ENCODE data around the gene MICU1. TPM values are rescaled to one million over a fixed set of nuclear protein-coding genes. Genes with fewer than 3 reads are reported as not detected.
"Not testable (repeated sequence)": the region's sequence is repeated elsewhere in the genome, so short reads cannot be mapped to it uniquely, and the experiment has no call there.

Gene MICU1
- total and polyA plus RNA-seq, 12 donors: 34.2 to 54.1 (median 44.3) TPM

DNA sequence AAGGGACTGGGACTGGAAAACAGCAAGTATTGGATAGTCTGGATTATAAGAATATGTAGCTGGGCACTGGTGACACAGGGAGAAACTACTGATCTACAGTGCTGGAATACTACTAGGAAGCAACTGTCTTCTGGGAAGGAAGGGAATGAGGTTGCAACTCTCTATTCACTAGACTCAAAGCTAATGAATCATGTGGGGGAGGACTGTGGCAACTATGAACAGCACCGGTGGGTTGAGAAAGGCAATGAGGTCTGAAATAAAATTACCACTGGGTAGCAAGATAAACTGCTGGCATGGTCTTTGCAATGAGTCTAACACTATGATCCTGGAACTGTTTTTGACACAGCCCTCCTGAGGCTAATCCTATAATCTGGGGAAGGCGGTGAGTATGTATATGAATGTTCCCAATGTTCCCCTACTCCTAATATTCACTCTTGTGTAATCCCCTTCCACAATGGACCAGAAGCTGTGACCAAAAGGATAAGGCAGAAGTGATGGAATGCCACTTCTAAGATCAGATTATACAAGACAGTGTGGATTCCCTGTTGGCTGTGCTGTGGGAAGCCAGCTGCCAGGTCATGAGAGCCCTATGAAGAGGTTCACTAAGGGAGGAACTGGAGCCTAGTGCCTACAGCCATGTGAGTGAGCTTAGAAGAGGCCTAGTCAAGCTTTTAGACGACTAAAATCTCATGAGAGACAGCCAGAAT lies 169.8 kb downstream of the MICU1 start:
- 44 to 54% methylated on average over 3 of the region's 3 CpGs for WGBS, 2 donors
- DNase-seq: no peak

GRCh38 chr10:72449941-72450441 lies 175.9 kb downstream of the MICU1 start:
- ATAC-seq (no peak), DNase-seq (no peak)
- TF ChIP-seq, protein P1, sequence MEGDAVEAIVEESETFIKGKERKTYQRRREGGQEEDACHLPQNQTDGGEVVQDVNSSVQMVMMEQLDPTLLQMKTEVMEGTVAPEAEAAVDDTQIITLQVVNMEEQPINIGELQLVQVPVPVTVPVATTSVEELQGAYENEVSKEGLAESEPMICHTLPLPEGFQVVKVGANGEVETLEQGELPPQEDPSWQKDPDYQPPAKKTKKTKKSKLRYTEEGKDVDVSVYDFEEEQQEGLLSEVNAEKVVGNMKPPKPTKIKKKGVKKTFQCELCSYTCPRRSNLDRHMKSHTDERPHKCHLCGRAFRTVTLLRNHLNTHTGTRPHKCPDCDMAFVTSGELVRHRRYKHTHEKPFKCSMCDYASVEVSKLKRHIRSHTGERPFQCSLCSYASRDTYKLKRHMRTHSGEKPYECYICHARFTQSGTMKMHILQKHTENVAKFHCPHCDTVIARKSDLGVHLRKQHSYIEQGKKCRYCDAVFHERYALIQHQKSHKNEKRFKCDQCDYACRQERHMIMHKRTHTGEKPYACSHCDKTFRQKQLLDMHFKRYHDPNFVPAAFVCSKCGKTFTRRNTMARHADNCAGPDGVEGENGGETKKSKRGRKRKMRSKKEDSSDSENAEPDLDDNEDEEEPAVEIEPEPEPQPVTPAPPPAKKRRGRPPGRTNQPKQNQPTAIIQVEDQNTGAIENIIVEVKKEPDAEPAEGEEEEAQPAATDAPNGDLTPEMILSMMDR (IDR thresholded peaks at IDR 0.05): no peak
- Histone ChIP-seq H3K27ac (no peak overlapping the region), H3K4me3 (no peak overlapping the region), H3K36me3 (peaks cover 0 to 17% (median 0%) of the 10 kb centered on the region in 9 donors), H3K9me3 (no peaks in the 10 kb centered on the region), H3K4me1 (no peaks in the 10 kb centered on the region), H3K27me3 (no peaks in the 10 kb centered on the region)
- intact Hi-C loops (cut with DNase I): no loop called here
- WGBS, 2 donors: 88 to 95% methylated on average over 6 of the region's 6 CpGs

More for the DNA sequence above, 169.8 kb downstream of the MICU1 start:
- peaks cover 0 to 13% (median 3%) of the 10 kb centered on the region in 9 donors for H3K4me1 ChIP-seq
- TF ChIP-seq, protein P1 (IDR thresholded peaks at IDR 0.05): no peak
- intact Hi-C loops (cut with DNase I): no loop called here
- H3K36me3 ChIP-seq: peaks cover 0 to 20% (median 0%) of the 10 kb centered on the region in 9 donors
- peak in 1 of 8 donors; percentile 33 for ATAC-seq
- no peak overlapping the region for H3K27ac ChIP-seq
- no peaks in the 10 kb centered on the region for H3K9me3 ChIP-seq
- no peaks in the 10 kb centered on the region for H3K27me3 ChIP-seq
- H3K4me3 ChIP-seq: no peak overlapping the region

DNA sequence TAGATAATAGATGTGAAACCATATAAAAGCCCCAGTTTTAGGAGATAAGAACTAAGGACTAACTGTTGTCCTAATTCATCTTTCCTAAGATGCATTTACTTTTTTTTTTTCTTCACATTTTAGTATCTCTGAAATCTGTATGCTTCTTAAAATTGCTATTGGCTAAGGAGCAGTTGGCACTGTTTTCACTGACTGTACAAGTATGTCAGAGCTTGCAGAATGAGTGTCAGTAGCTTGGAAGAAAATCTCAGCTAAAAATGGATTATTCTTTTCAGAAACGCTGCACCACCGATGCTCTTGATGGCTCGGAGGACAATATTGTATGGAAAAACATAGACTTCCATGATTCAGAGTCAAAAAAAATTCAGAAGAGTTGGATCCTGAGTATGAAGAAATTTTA lies 180.0 kb downstream of the MICU1 start:
- H3K4me1 ChIP-seq: no peaks in the 10 kb centered on the region
- intact Hi-C loops (cut with DNase I): no loop called here
- DNase-seq (no peak), ATAC-seq (no peak)
- no peak overlapping the region for H3K27ac ChIP-seq
- peaks cover 0 to 10% (median 0%) of the 10 kb centered on the region in 9 donors for H3K36me3 ChIP-seq
- no peak overlapping the region for H3K4me3 ChIP-seq
- no peaks in the 10 kb centered on the region for H3K27me3 ChIP-seq
- peaks cover 0 to 5% (median 0%) of the 10 kb centered on the region in 11 donors for H3K9me3 ChIP-seq
- 77 to 82% methylated on average over 3 of the region's 3 CpGs for WGBS, 2 donors
- TF ChIP-seq, protein P1 (IDR thresholded peaks at IDR 0.05): no peak

GRCh38 chr10:72442969-72443368 lies 182.9 kb downstream of the MICU1 start:
- H3K9me3 ChIP-seq: peaks cover 0 to 23% (median 0%) of the 10 kb centered on the region in 11 donors
- H3K27me3 ChIP-seq; H3K4me1 ChIP-seq; H3K27ac ChIP-seq; H3K36me3 ChIP-seq; intact Hi-C loops (cut with DNase I); H3K4me3 ChIP-seq; ATAC-seq; DNase-seq: not testable (repeated sequence)
- 92 to 100% methylated on average over 2 of the region's 3 CpGs for WGBS, 2 donors

GRCh38 chr10:72435570-72435969 lies 190.3 kb downstream of the MICU1 start:
- Histone ChIP-seq H3K4me1 (no peaks in the 10 kb centered on the region), H3K4me3 (no peak overlapping the region), H3K27ac (no peak overlapping the region), H3K36me3 (no peaks in the 10 kb centered on the region), H3K27me3 (no peaks in the 10 kb centered on the region), H3K9me3 (peaks cover 0 to 15% (median 0%) of the 10 kb centered on the region in 11 donors)
- TF ChIP-seq, protein P1 (IDR thresholded peaks at IDR 0.05): no peak
- WGBS, 2 donors: 93 to 95% methylated on average over 12 of the region's 12 CpGs
- intact Hi-C loops (cut with DNase I): no loop called here
- no peak for DNase-seq
- no peak for ATAC-seq

DNA sequence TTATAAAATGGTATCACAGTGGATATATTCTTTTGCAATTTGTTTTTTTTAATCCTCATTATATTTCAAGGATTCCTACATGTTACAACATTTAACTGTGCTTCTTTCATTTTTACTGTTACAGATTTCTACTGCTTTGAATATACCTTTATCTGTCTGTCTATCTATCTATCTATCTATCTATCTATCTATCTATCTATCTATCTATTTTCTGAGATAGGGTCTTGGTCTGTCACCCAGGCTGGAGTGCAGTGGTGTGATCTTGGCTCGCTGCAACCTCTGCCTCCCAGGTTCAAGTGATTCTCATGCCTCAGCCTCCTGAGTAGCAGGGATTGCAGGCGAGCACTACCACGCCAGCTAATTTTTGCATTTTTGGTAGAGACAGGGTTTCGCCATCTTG lies 194.9 kb downstream of the MICU1 start:
- peaks cover 0 to 17% (median 0%) of the 10 kb centered on the region in 9 donors for H3K4me1 ChIP-seq
- WGBS, 2 donors: 98 to 99% methylated on average over 4 of the region's 4 CpGs
- ATAC-seq; H3K36me3 ChIP-seq; intact Hi-C loops (cut with DNase I); H3K4me3 ChIP-seq; DNase-seq; H3K27ac ChIP-seq; H3K27me3 ChIP-seq; H3K9me3 ChIP-seq: not testable (repeated sequence)

Data from heart right ventricle (tissue), 16 donors.